Mucosa of descending colon (tissue), 3 donors: Measurements from ENCODE around the gene GPR137. TPM values are rescaled to one million over a fixed set of nuclear protein-coding genes. Genes with fewer than 3 reads are reported as not detected.

ENCODE experiments used
- ATAC-seq: fragments of 200-7000 bp; cut with Tn5 transposase; one replicate; pipeline ENCODE4 v1.9.1; 2020; ENCODE audit warnings: mild to moderate bottlenecking, moderate library complexity
- DNase-seq, 3 donors: peaks; one replicate each; pipeline ENCODE4 v3.0.0-alpha.2; 2020
- H3K36me3 ChIP-seq: fragments of 200-600 bp; one replicate; pipeline ENCODE4 v1.8.0; 2021; ENCODE audit warnings: low read depth, mild to moderate bottlenecking
- H3K4me1 ChIP-seq: fragments of 200-600 bp; one replicate; pipeline ENCODE4 v1.8.0; 2021; ENCODE audit warnings: low read depth, mild to moderate bottlenecking
- H3K4me3 ChIP-seq: fragments of 200-600 bp; one replicate; pipeline ENCODE4 v1.8.0; 2021; ENCODE audit warnings: mild to moderate bottlenecking
- H3K9me3 ChIP-seq: fragments of 200-600 bp; one replicate; pipeline ENCODE4 v1.8.0; 2021; ENCODE audit warnings: mild to moderate bottlenecking
- CTCF ChIP-seq: fragments of 200-600 bp; IDR thresholded peaks from one replicate; pipeline ENCODE4 v1.8.0; 2022; ENCODE audit warnings: antibody characterized with exemption, mild to moderate bottlenecking
- intact Hi-C, 2 donors: fragments of 100-400 bp; cut with DNase I in 1 of 2; cut with micrococcal nuclease in 1 of 2; formaldehyde crosslinking; loops; one replicate each; pipeline versions ENCODE4 v1.11.0 to v1.11.1; 2022; cut with DNase I, micrococcal nuclease
- total RNA-seq, 3 donors: library from RNA; stranded (reverse); fragmentation: NEBNext Ultra II Directional in 2 of 3; extraction: Animal tissue kit (Norgen Biotek cat#: 25700) in 2 of 3; gene quantifications; one replicate each; pipeline versions ENCODE4 v1.2.1 to v1.2.4, GENCODE V29; 2021 to 2023
- donor health status: DM: no; HTN: no; CAD: no; lungs with moderate emphysema.
- donor health status: DM: no; HTN: no; CAD: no.
- donor health status: DM: no; HTN: yes; CAD: no.

The GPR137 gene
- total RNA-seq, 3 donors from 2014 or later: 31.2 to 46.7 (median 40.6) TPM

- TF ChIP-seq CTCF: no peak
- H3K36me3 ChIP-seq: no peaks in the 10 kb centered on the region
- intact Hi-C loops: loop anchor here in 1 of 2 donors (10.0 kb wide), 1 partner anchor 59 kb away; the partner anchor contains the start of gene STIP1
- peaks cover 42% of the 10 kb centered on the region for H3K4me1 ChIP-seq
- peak in 2 of 3 donors; percentile 28 to 62 for DNase-seq
- H3K4me3 ChIP-seq: no peak overlapping the region
- no peaks in the 10 kb centered on the region for H3K9me3 ChIP-seq
- no peak for ATAC-seq
These were observed 42.3 kb upstream of the GPR137 start for GRCh38 chr11:64243236-64243854.

- Histone ChIP-seq H3K4me3 (no peak overlapping the region), H3K36me3 (no peaks in the 10 kb centered on the region), H3K9me3 (no peaks in the 10 kb centered on the region), H3K4me1 (peaks cover 35% of the 10 kb centered on the region)
- DNase-seq (peak in 1 of 3 donors; percentile 24), ATAC-seq (no peak)
- TF ChIP-seq CTCF: no peak
- intact Hi-C loops: loop anchor here in 1 of 2 donors (10.0 kb wide), 1 partner anchor 59 kb away; the partner anchor contains the start of gene STIP1
These were observed 41.5 kb upstream of the GPR137 start for GRCh38 chr11:64244107-64244506.

GRCh38 chr11:64244966-64245365 is 40.7 kb upstream of the GPR137 start:
- intact Hi-C loops: loop anchor here in 1 of 2 donors (10.0 kb wide), 1 partner anchor 60 kb away; the partner anchor contains the start of gene STIP1
- Histone ChIP-seq H3K4me3 (no peak overlapping the region), H3K9me3 (no peaks in the 10 kb centered on the region), H3K4me1 (peaks cover 26% of the 10 kb centered on the region), H3K36me3 (no peaks in the 10 kb centered on the region)
- ATAC-seq: no peak
- no peak for TF ChIP-seq CTCF
- DNase-seq: peak in 1 of 3 donors; percentile 20

GRCh38 chr11:64245401-64245796 is 40.2 kb upstream of the GPR137 start:
- no peak for TF ChIP-seq CTCF
- no peak for ATAC-seq
- H3K4me1 ChIP-seq: peaks cover 24% of the 10 kb centered on the region
- no peaks in the 10 kb centered on the region for H3K36me3 ChIP-seq
- peak overlapping the region; percentile 44 for H3K4me3 ChIP-seq
- H3K9me3 ChIP-seq: no peaks in the 10 kb centered on the region
- intact Hi-C loops: loop anchor here in 1 of 2 donors (10.0 kb wide), 1 partner anchor 61 kb away; the partner anchor contains the start of gene STIP1
- peak; percentile 74 to 85 (median 76) for DNase-seq

GRCh38 chr11:64245797-64246620 is 39.6 kb upstream of the GPR137 start:
- ATAC-seq (peak; percentile 4), DNase-seq (peak; percentile 76 to 89 (median 81))
- TF ChIP-seq CTCF: no peak
- intact Hi-C loops: loop anchor here in 1 of 2 donors (10.0 kb wide), 1 partner anchor 61 kb away; the partner anchor contains the start of gene STIP1
- peaks cover 30% of the 10 kb centered on the region for H3K4me1 ChIP-seq
- no peaks in the 10 kb centered on the region for H3K36me3 ChIP-seq
- H3K9me3 ChIP-seq: no peaks in the 10 kb centered on the region
- peak overlapping the region; percentile 44 for H3K4me3 ChIP-seq
